Progenitor cell of endocrine pancreas (in vitro differentiated cells): ENCODE results near the gene CST9. TPM values are rescaled to one million over a fixed set of nuclear protein-coding genes. Genes with fewer than 3 reads are reported as not detected.

Source experiments
- DNase-seq: peaks from one replicate; pipeline ENCODE4 v3.0.0; 2021; ENCODE audit warnings: low spot score; ENCODE audit not compliant: unreplicated experiment
- H3K27ac Mint-ChIP-seq: 2 replicates; pipeline ENCODE4 v1.8.0; 2021; ENCODE audit warnings: mild to moderate bottlenecking, moderate library complexity, mixed read lengths
- H3K27me3 Mint-ChIP-seq: 2 replicates; pipeline ENCODE4 v1.8.0; 2021; ENCODE audit warnings: mixed read lengths
- H3K36me3 Mint-ChIP-seq: 2 replicates; pipeline ENCODE4 v1.8.0; 2022; ENCODE audit warnings: mixed read lengths; ENCODE audit not compliant: insufficient read depth
- H3K4me1 Mint-ChIP-seq: 2 replicates; pipeline ENCODE4 v1.8.0; 2021; ENCODE audit warnings: low read depth, mixed read lengths
- H3K4me3 Mint-ChIP-seq: 2 replicates; pipeline ENCODE4 v1.8.0; 2021; ENCODE audit warnings: low read depth, mild to moderate bottlenecking, moderate library complexity, mixed read lengths
- H3K9me3 Mint-ChIP-seq: 2 replicates; pipeline ENCODE4 v1.8.0; 2021; ENCODE audit warnings: low read depth, mixed read lengths
- total RNA-seq: library from RNA; stranded (reverse); gene quantifications from 2 replicates; pipeline ENCODE4 v1.2.1, GENCODE V29; 2021
- TF ChIP-seq, protein P1 (sequence below): fragments of 200-600 bp; sonication (generic); IDR thresholded peaks from one replicate; pipeline ENCODE4 v1.5.0; 2021; ENCODE audit warnings: antibody characterized with exemption, mild to moderate bottlenecking; ENCODE audit not compliant: unreplicated experiment

CST9 gene
- total RNA-seq, 1 donor from 2014 or later = not detected

- TF ChIP-seq, protein P1, sequence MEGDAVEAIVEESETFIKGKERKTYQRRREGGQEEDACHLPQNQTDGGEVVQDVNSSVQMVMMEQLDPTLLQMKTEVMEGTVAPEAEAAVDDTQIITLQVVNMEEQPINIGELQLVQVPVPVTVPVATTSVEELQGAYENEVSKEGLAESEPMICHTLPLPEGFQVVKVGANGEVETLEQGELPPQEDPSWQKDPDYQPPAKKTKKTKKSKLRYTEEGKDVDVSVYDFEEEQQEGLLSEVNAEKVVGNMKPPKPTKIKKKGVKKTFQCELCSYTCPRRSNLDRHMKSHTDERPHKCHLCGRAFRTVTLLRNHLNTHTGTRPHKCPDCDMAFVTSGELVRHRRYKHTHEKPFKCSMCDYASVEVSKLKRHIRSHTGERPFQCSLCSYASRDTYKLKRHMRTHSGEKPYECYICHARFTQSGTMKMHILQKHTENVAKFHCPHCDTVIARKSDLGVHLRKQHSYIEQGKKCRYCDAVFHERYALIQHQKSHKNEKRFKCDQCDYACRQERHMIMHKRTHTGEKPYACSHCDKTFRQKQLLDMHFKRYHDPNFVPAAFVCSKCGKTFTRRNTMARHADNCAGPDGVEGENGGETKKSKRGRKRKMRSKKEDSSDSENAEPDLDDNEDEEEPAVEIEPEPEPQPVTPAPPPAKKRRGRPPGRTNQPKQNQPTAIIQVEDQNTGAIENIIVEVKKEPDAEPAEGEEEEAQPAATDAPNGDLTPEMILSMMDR = no peak
- peaks cover 3% of the 10 kb centered on the region for H3K27me3 Mint-ChIP-seq
- no peaks in the 10 kb centered on the region for H3K4me1 Mint-ChIP-seq
- H3K4me3 Mint-ChIP-seq = no peak overlapping the region
- H3K9me3 Mint-ChIP-seq = no peaks in the 10 kb centered on the region
- H3K27ac Mint-ChIP-seq = no peak overlapping the region
- no peaks in the 10 kb centered on the region for H3K36me3 Mint-ChIP-seq
- DNase-seq = no peak
These were observed 35.4 kb downstream of the CST9 start for GRCh38 chr20:23570178-23570760.

GRCh38 chr20:23569570-23569969, 36.1 kb downstream of the CST9 start:
- H3K27ac Mint-ChIP-seq = no peak overlapping the region
- no peaks in the 10 kb centered on the region for H3K36me3 Mint-ChIP-seq
- TF ChIP-seq, protein P1 = no peak
- no peak for DNase-seq
- no peaks in the 10 kb centered on the region for H3K4me1 Mint-ChIP-seq
- H3K4me3 Mint-ChIP-seq = no peak overlapping the region
- no peaks in the 10 kb centered on the region for H3K9me3 Mint-ChIP-seq
- H3K27me3 Mint-ChIP-seq = peaks cover 3% of the 10 kb centered on the region

- no peaks in the 10 kb centered on the region for H3K9me3 Mint-ChIP-seq
- no peak for DNase-seq
- no peaks in the 10 kb centered on the region for H3K36me3 Mint-ChIP-seq
- no peaks in the 10 kb centered on the region for H3K4me1 Mint-ChIP-seq
- no peak overlapping the region for H3K27ac Mint-ChIP-seq
- H3K4me3 Mint-ChIP-seq = no peak overlapping the region
- TF ChIP-seq, protein P1 = no peak
- peaks cover 3% of the 10 kb centered on the region for H3K27me3 Mint-ChIP-seq
These were observed 36.8 kb downstream of the CST9 start for GRCh38 chr20:23568971-23569330.

DNA sequence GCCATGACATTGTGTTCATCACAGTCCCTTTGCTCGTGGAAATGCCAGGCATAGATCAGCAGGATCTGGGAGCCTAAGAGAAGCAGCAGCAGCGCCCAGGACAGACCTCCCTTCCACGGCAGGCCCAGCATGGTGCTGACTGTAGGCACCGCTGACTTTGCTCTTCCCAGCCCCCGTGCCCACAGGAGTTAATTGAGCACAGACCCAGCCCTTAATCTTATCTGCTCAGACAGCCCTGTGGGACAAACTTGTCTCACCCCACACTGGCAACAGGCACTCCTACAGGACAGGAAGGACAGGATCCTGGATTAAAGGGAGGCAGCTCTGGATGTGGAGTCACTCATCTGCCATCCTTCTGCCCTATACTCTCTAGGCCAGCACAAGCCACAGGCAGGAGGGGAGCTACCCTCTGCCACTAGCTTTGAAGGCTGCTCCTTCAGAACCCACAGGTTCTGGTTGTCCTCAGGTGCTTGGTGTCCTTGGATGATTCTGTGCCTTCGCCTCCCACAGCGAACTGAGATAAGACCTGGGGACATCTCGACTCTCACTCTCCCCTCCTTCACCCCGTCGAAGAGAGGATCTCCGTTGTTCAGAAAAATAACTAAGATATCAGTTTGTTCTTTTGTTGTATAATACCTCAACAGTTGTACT, 37.3 kb downstream of the CST9 start, which contains the start of gene CST9L:
TSS of gene CST9L (minus strand) at position 165 of the 651 bp plus-strand sequence. CDS start at position 131, 34 bp downstream.
- H3K36me3 Mint-ChIP-seq = no peaks in the 10 kb centered on the region
- H3K4me1 Mint-ChIP-seq = no peaks in the 10 kb centered on the region
- DNase-seq = no peak
- H3K27ac Mint-ChIP-seq = no peak within 1 kb of the TSS
- TF ChIP-seq, protein P1 = no peak
- H3K9me3 Mint-ChIP-seq = no peaks in the 10 kb centered on the region
- H3K4me3 Mint-ChIP-seq = no peak within 1 kb of the TSS
- H3K27me3 Mint-ChIP-seq = peaks cover 3% of the 10 kb centered on the region

GRCh38 chr20:23566199-23566932, 39.4 kb downstream of the CST9 start:
- TF ChIP-seq, protein P1 = no peak
- H3K36me3 Mint-ChIP-seq = no peaks in the 10 kb centered on the region
- no peak overlapping the region for H3K27ac Mint-ChIP-seq
- peaks cover 9% of the 10 kb centered on the region for H3K9me3 Mint-ChIP-seq
- peaks cover 3% of the 10 kb centered on the region for H3K27me3 Mint-ChIP-seq
- H3K4me1 Mint-ChIP-seq = no peaks in the 10 kb centered on the region
- DNase-seq = no peak
- no peak overlapping the region for H3K4me3 Mint-ChIP-seq
